Measurements from ENCODE around the gene SCAMP2. TPM values are rescaled to one million over a fixed set of nuclear protein-coding genes. Genes with fewer than 3 reads are reported as not detected.

The SCAMP2 gene
- total and polyA plus RNA-seq, 2 donors (not counting 1 experiment from before 2014, with no cell fraction given) = 15.5 to 86.2 TPM

- no peaks in the 10 kb centered on the region for H4K20me1 ChIP-seq (ENCODE audit: control insufficient read depth, extremely low read depth, insufficient read depth, low read length)
- H3K36me3 ChIP-seq (ENCODE audit: control insufficient read depth, insufficient read depth, low read length) = peaks cover 14% of the 10 kb centered on the region
- no peak for DNase-seq (ENCODE audit: low read depth in 2 of 2)
Observed at GRCh38 chr15:74851960-74852359, 21.2 kb downstream of the SCAMP2 start.

GRCh38 chr15:74850393-74850792, 22.8 kb downstream of the SCAMP2 start:
- Histone ChIP-seq H3K4me2 (ENCODE audit: extremely low read depth, insufficient read depth, low read length) (no peak overlapping the region), H3K4me1 (ENCODE audit: control insufficient read depth, extremely low read depth, insufficient read depth, low read length) (no peaks in the 10 kb centered on the region), H2AFZ (ENCODE audit: low read length) (no peak overlapping the region), H3K27ac (ENCODE audit: insufficient read depth, low read length) (no peak overlapping the region), H3K79me2 (ENCODE audit: control insufficient read depth, insufficient read depth, low read length) (no peaks in the 10 kb centered on the region), H3K36me3 (ENCODE audit: control insufficient read depth, insufficient read depth, low read length) (peaks cover 15% of the 10 kb centered on the region), H3K27me3 (ENCODE audit: control insufficient read depth, insufficient read depth, low read length) (no peaks in the 10 kb centered on the region), H4K20me1 (ENCODE audit: control insufficient read depth, extremely low read depth, insufficient read depth, low read length) (no peaks in the 10 kb centered on the region), H3K4me3 (replicated peaks in 1 of 4; ENCODE audit: control extremely low read depth in 1 of 4, insufficient read depth in 1 of 4, low read depth in 3 of 4, low read length in 4 of 4) (no peak overlapping the region), H3K9ac (ENCODE audit: insufficient read depth, low read length) (no peak overlapping the region), H3K9me3 (ENCODE audit: control insufficient read depth, insufficient read depth, low read depth, low read length) (no peaks in the 10 kb centered on the region)
- DNase-seq (ENCODE audit: low read depth in 2 of 2) = no peak
- TF ChIP-seq EZH2 (IDR thresholded peaks at IDR 0.05; ENCODE audit: low read length, missing control alignments) (no peak), CTCF (conservative IDR thresholded peaks at IDR 0.05 in 1 of 2, IDR thresholded peaks at IDR 0.05 in 1 of 2; ENCODE audit: low read depth in 1 of 2, low read length in 2 of 2) (no peak)

More at GRCh38 chr15:74851960-74852359, 21.2 kb downstream of the SCAMP2 start:
- Histone ChIP-seq H3K27me3 (ENCODE audit: control insufficient read depth, insufficient read depth, low read length) (no peaks in the 10 kb centered on the region), H3K4me1 (ENCODE audit: control insufficient read depth, extremely low read depth, insufficient read depth, low read length) (no peaks in the 10 kb centered on the region), H3K4me2 (ENCODE audit: extremely low read depth, insufficient read depth, low read length) (no peak overlapping the region), H2AFZ (ENCODE audit: low read length) (no peak overlapping the region), H3K9ac (ENCODE audit: insufficient read depth, low read length) (no peak overlapping the region), H3K79me2 (ENCODE audit: control insufficient read depth, insufficient read depth, low read length) (no peaks in the 10 kb centered on the region), H3K4me3 (replicated peaks in 1 of 4; ENCODE audit: control extremely low read depth in 1 of 4, insufficient read depth in 1 of 4, low read depth in 3 of 4, low read length in 4 of 4) (no peak overlapping the region), H3K27ac (ENCODE audit: insufficient read depth, low read length) (no peak overlapping the region), H3K9me3 (ENCODE audit: control insufficient read depth, insufficient read depth, low read depth, low read length) (no peaks in the 10 kb centered on the region)
- TF ChIP-seq CTCF (conservative IDR thresholded peaks at IDR 0.05 in 1 of 2, IDR thresholded peaks at IDR 0.05 in 1 of 2; ENCODE audit: low read depth in 1 of 2, low read length in 2 of 2) = no peak

- Histone ChIP-seq H2AFZ (ENCODE audit: low read length) (no peak overlapping the region), H3K79me2 (ENCODE audit: control insufficient read depth, insufficient read depth, low read length) (no peaks in the 10 kb centered on the region), H3K4me1 (ENCODE audit: control insufficient read depth, extremely low read depth, insufficient read depth, low read length) (peaks cover 4% of the 10 kb centered on the region), H4K20me1 (ENCODE audit: control insufficient read depth, extremely low read depth, insufficient read depth, low read length) (no peaks in the 10 kb centered on the region), H3K9ac (ENCODE audit: insufficient read depth, low read length) (no peak overlapping the region), H3K27me3 (ENCODE audit: control insufficient read depth, insufficient read depth, low read length) (no peaks in the 10 kb centered on the region), H3K36me3 (ENCODE audit: control insufficient read depth, insufficient read depth, low read length) (peaks cover 15% of the 10 kb centered on the region), H3K27ac (ENCODE audit: insufficient read depth, low read length) (no peak overlapping the region), H3K9me3 (ENCODE audit: control insufficient read depth, insufficient read depth, low read depth, low read length) (no peaks in the 10 kb centered on the region), H3K4me2 (ENCODE audit: extremely low read depth, insufficient read depth, low read length) (no peak overlapping the region), H3K4me3 (replicated peaks in 1 of 4; ENCODE audit: control extremely low read depth in 1 of 4, insufficient read depth in 1 of 4, low read depth in 3 of 4, low read length in 4 of 4) (no peak overlapping the region)
- no peak for DNase-seq (ENCODE audit: low read depth in 2 of 2)
- TF ChIP-seq CTCF (conservative IDR thresholded peaks at IDR 0.05 in 1 of 2, IDR thresholded peaks at IDR 0.05 in 1 of 2; ENCODE audit: low read depth in 1 of 2, low read length in 2 of 2) = no peak
- no peak for TF ChIP-seq EZH2 (IDR thresholded peaks at IDR 0.05; ENCODE audit: low read length, missing control alignments)
Observed at GRCh38 chr15:74847432-74847831, 25.7 kb downstream of the SCAMP2 start.
